Adrenal gland (tissue), 12 donors: ENCODE results near the gene SRCAP. TPM values are rescaled to one million over a fixed set of nuclear protein-coding genes. Genes with fewer than 3 reads are reported as not detected.

Experiments used
- DNase-seq, 7 donors: peaks; one replicate each; pipeline ENCODE4 v3.0.0-alpha.2; 2019 to 2020
- H3K27ac ChIP-seq, 5 donors: fragments of 200-600 bp; sonication (generic) in 4 of 5; 1 replicate in 3 of 5; 2 replicates in 2 of 5; pipeline versions ENCODE4 v1.5.1 to v1.8.0; 2016 to 2020; ENCODE audit warnings: mild to moderate bottlenecking in 1 of 5
- H3K27me3 ChIP-seq: fragments of 200-600 bp; 2 replicates; pipeline ENCODE4 v1.8.0; 2021
- H3K36me3 ChIP-seq, 2 donors: fragments of 200-600 bp; replicated peaks in 1 of 2; 1 replicate in 1 of 2; 2 replicates in 1 of 2; pipeline versions ENCODE4 v1.5.1 to v1.8.0; 2018 to 2022
- H3K4me1 ChIP-seq, 2 donors: fragments of 200-600 bp; replicated peaks in 1 of 2; 1 replicate in 1 of 2; 2 replicates in 1 of 2; pipeline versions ENCODE4 v1.5.1 to v1.8.0; 2018 to 2021
- H3K4me3 ChIP-seq, 4 donors: fragments of 200-600 bp; sonication (generic) in 3 of 4; one replicate each; pipeline ENCODE4 v1.5.1; 2016 to 2018
- H3K9me3 ChIP-seq, 3 donors: fragments of 200-600 bp; sonication (generic) in 1 of 3; replicated peaks in 1 of 3; 1 replicate in 2 of 3; 2 replicates in 1 of 3; pipeline versions ENCODE4 v1.5.1 to v1.8.0; 2016 to 2021
- POLR2A ChIP-seq, 2 donors: fragments of 450-650 bp; IDR thresholded peaks; one replicate each; pipeline ENCODE4 v1.6.1; 2017; ENCODE audit warnings: antibody characterized with exemption in 2 of 2, mild to moderate bottlenecking in 2 of 2, moderate library complexity in 1 of 2
- WGBS, 4 donors: extraction: QIAGEN DNeasy Blood & Tissue Kit in 2 of 4; methylation state at CpG; one replicate each; pipeline versions ENCODE4 v1.1.5 to v1.1.7; 2013 to 2017; 5-methylcytosine and 5-hydroxymethylcytosine counted together
- intact Hi-C, 2 donors: fragments of 100-400 bp; cut with DNase I; formaldehyde crosslinking; loops; one replicate each; pipeline versions ENCODE4 v1.14.1 to v1.15.0; 2022 to 2023
- polyA plus RNA-seq, 3 donors: library from polyadenylated mRNA; stranded (reverse); fragments of 200-250 nt in 2 of 3; fragments of 350-450 nt in 1 of 3; fragmentation: Illumina TruSeq in 1 of 3; extraction: RNeasy Lipid Tissue Mini Kit (QIAGEN cat#74804) in 1 of 3; gene quantifications; one replicate each; pipeline ENCODE4 v1.2.3, GENCODE V29; 2013 to 2014
- small RNA-seq, 2 donors: library from RNA; depleted of rRNA; stranded (forward); fragments of <200 nt; gene quantifications; one replicate each; pipeline ENCODE3, GENCODE V24; 2016
- total RNA-seq, 9 donors: library from RNA; depleted of rRNA in 4 of 9; stranded (reverse); fragments of >200 nt in 4 of 9; fragments of 120-200 nt in 1 of 9; fragmentation: NEBNext Ultra II Directional in 1 of 9; extraction: Animal tissue kit (Norgen Biotek cat#: 25700) in 1 of 9; gene quantifications; one replicate each; pipeline versions ENCODE4 v1.1.0 to v1.2.4, GENCODE V29; 2013 to 2023
- TF ChIP-seq, protein P1 (sequence below), 6 experiments: fragments of 450-650 bp in 4 of 6; fragments of 200-600 bp in 2 of 6; sonication (generic) in 1 of 6; IDR thresholded peaks; 1 replicate in 5 of 6; 2 replicates in 1 of 6; pipeline versions ENCODE4 v1.5.1 to v1.8.0; 2016 to 2021; ENCODE audit warnings: antibody characterized with exemption in 6 of 6, mild to moderate bottlenecking in 2 of 6, moderate library complexity in 1 of 6
- donor health status: healthy with polysubstance abuse.
- donor health status: Bipolar disorder and iron deficiency.
- donor health status: DM: yes; HTN: yes; CAD: no.
- donor health status: DM: no; HTN: no; CAD: no.
- donor health status: DM: no; HTN: no; CAD: no.
- donor health status: DM: yes; HTN: yes; CAD: no.

Gene SRCAP
- total and polyA plus RNA-seq, 12 donors, result 3.7 to 82.4 (median 46.6) TPM

- Histone ChIP-seq H3K27ac (peak within 1 kb of the TSS in 4 of 5 donors; percentile 80 to 91 (median 85)), H3K4me3 (peak within 1 kb of the TSS; percentile 56 to 99 (median 86)), H3K4me1 (peaks cover 11 to 15% of the 10 kb centered on the region in 2 donors), H3K36me3 (peaks cover 0 to 23% of the 10 kb centered on the region in 2 donors), H3K27me3 (no peaks in the 10 kb centered on the region), H3K9me3 (no peaks in the 10 kb centered on the region)
- intact Hi-C loops, result loop anchor here in 1 of 2 donors (10.0 kb wide), 1 partner anchor 88 kb away; no protein-coding TSS in a partner anchor
- peak; percentile 76 to 85 (median 82) for DNase-seq
- 0 to 4% (median 0%) methylated on average over 5 to 36 of the region's 37 CpGs for WGBS, 4 donors
- TF ChIP-seq, protein P1, sequence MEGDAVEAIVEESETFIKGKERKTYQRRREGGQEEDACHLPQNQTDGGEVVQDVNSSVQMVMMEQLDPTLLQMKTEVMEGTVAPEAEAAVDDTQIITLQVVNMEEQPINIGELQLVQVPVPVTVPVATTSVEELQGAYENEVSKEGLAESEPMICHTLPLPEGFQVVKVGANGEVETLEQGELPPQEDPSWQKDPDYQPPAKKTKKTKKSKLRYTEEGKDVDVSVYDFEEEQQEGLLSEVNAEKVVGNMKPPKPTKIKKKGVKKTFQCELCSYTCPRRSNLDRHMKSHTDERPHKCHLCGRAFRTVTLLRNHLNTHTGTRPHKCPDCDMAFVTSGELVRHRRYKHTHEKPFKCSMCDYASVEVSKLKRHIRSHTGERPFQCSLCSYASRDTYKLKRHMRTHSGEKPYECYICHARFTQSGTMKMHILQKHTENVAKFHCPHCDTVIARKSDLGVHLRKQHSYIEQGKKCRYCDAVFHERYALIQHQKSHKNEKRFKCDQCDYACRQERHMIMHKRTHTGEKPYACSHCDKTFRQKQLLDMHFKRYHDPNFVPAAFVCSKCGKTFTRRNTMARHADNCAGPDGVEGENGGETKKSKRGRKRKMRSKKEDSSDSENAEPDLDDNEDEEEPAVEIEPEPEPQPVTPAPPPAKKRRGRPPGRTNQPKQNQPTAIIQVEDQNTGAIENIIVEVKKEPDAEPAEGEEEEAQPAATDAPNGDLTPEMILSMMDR (IDR thresholded peaks at IDR 0.05), result peak in 2 of 6 experiments; percentile 23 to 24
- peak in 1 of 2 donors; percentile 31 for TF ChIP-seq POLR2A (IDR thresholded peaks at IDR 0.05)
Measured at GRCh38 chr16:30786936-30787612, 88.1 kb downstream of the SRCAP start, which contains the start of gene ZNF629. TSS of gene ZNF629 (minus strand) at chr16:30787205. CDS start at chr16:30784482, 2,723 bp downstream.

- 45 to 55% (median 48%) methylated on average over 10 to 11 of the region's 11 CpGs for WGBS, 4 donors
- Histone ChIP-seq H3K4me1 (peaks cover 11 to 15% of the 10 kb centered on the region in 2 donors), H3K36me3 (peaks cover 0 to 16% of the 10 kb centered on the region in 2 donors), H3K4me3 (peak overlapping the region; percentile 56 to 99 (median 86)), H3K27me3 (no peaks in the 10 kb centered on the region), H3K27ac (peak overlapping the region in 4 of 5 donors; percentile 80 to 91 (median 85)), H3K9me3 (no peaks in the 10 kb centered on the region)
- TF ChIP-seq, protein P1 (IDR thresholded peaks at IDR 0.05), result no peak
- TF ChIP-seq POLR2A (IDR thresholded peaks at IDR 0.05), result no peak
- intact Hi-C loops, result loop anchor here in 1 of 2 donors (10.0 kb wide), 1 partner anchor 87 kb away; no protein-coding TSS in a partner anchor
- DNase-seq, result no peak
Measured at GRCh38 chr16:30787613-30788378, 88.8 kb downstream of the SRCAP start.

Small RNAs within 50 kb of the gene (small RNA-seq; reads per million reads assigned to genes)
- 0 reads per million in 2 donors for gene RNU6-1043P
- 0 reads per million in 2 donors for gene RNU6-416P
- 4.3 to 11.7 reads per million in 2 donors for gene SNORA30

Other genes with a start within 250 kb of the SRCAP start
- gene ITGAL, start 226.4 kb upstream of the SRCAP start, total RNA-seq, result 10 to 100 TPM in 1 of 9 donors, 1 to 10 TPM in 7, under 1 TPM in 1; 0.72 to 14.7 (median 4.7) TPM
- gene ITGAL, start 226.4 kb upstream of the SRCAP start, polyA plus RNA-seq, result 10 to 100 TPM in 1 of 3 donors, 1 to 10 TPM in 2; 2.1 to 10.6 (median 2.6) TPM
- 10 to 100 TPM; 23.2 to 53.0 (median 30.4) TPM for gene ZNF768, start 172.6 kb upstream of the SRCAP start, total RNA-seq
- 100 to 1,000 TPM in 1 of 3 donors, 10 to 100 TPM in 1, 1 to 10 TPM in 1; 8.7 to 103 (median 55.6) TPM for gene ZNF768, start 172.6 kb upstream of the SRCAP start, polyA plus RNA-seq
- gene ZNF747, start 164.3 kb upstream of the SRCAP start, total RNA-seq, result 10 to 100 TPM in 8 of 9 donors, 1 to 10 TPM in 1; 8.6 to 19.9 (median 15.2) TPM
- 1 to 10 TPM; 7.7 to 9.3 (median 8.4) TPM for gene ZNF747, start 164.3 kb upstream of the SRCAP start, polyA plus RNA-seq
- 10 to 100 TPM in 3 of 9 donors, 1 to 10 TPM in 6; 4.9 to 15.0 (median 9.6) TPM for gene ZNF764, start 140.8 kb upstream of the SRCAP start, total RNA-seq
- 1 to 10 TPM; 3.6 to 9.7 (median 5.9) TPM for gene ZNF764, start 140.8 kb upstream of the SRCAP start, polyA plus RNA-seq
- gene ZNF688, start 127.5 kb upstream of the SRCAP start, total RNA-seq, result 10 to 100 TPM; 10.3 to 33.2 (median 17.9) TPM
- 10 to 100 TPM; 16.4 to 43.4 (median 33.9) TPM for gene ZNF688, start 127.5 kb upstream of the SRCAP start, polyA plus RNA-seq
- 10 to 100 TPM in 8 of 9 donors, 1 to 10 TPM in 1; 9.4 to 37.0 (median 14.8) TPM for gene ZNF785, start 113.5 kb upstream of the SRCAP start, total RNA-seq
- 10 to 100 TPM in 1 of 3 donors, 1 to 10 TPM in 2; 3.4 to 11.2 (median 8.9) TPM for gene ZNF785, start 113.5 kb upstream of the SRCAP start, polyA plus RNA-seq
- gene ZNF689, start 88.8 kb upstream of the SRCAP start, total RNA-seq, result 10 to 100 TPM in 4 of 9 donors, 1 to 10 TPM in 5; 6.8 to 12.9 (median 9.9) TPM
- gene ZNF689, start 88.8 kb upstream of the SRCAP start, polyA plus RNA-seq, result 1 to 10 TPM; 2.9 to 6.4 (median 3.2) TPM
- 10 to 100 TPM in 7 of 9 donors, 1 to 10 TPM in 2; 9.6 to 70.4 (median 37.6) TPM for gene PRR14, start 48.2 kb upstream of the SRCAP start, total RNA-seq
- gene PRR14, start 48.2 kb upstream of the SRCAP start, polyA plus RNA-seq, result 100 to 1,000 TPM in 2 of 3 donors, 10 to 100 TPM in 1; 29.8 to 204 (median 114) TPM
- 10 to 100 TPM; 19.6 to 84.0 (median 44.1) TPM for gene FBRS, start 40.7 kb upstream of the SRCAP start, total RNA-seq
- 100 to 1,000 TPM in 1 of 3 donors, 10 to 100 TPM in 2; 18.3 to 186 (median 82.9) TPM for gene FBRS, start 40.7 kb upstream of the SRCAP start, polyA plus RNA-seq
- 10 to 100 TPM; 25.4 to 48.3 (median 34.3) TPM for gene PHKG2, start 49.3 kb downstream of the SRCAP start, total RNA-seq
- 10 to 100 TPM; 18.7 to 82.8 (median 58.5) TPM for gene PHKG2, start 49.3 kb downstream of the SRCAP start, polyA plus RNA-seq
- 10 to 100 TPM in 3 of 9 donors, 1 to 10 TPM in 6; 2.3 to 22.1 (median 7.9) TPM for gene CFAP119, start 62.9 kb downstream of the SRCAP start, total RNA-seq
- 10 to 100 TPM in 2 of 3 donors, 1 to 10 TPM in 1; 6.3 to 37.6 (median 24.6) TPM for gene CFAP119, start 62.9 kb downstream of the SRCAP start, polyA plus RNA-seq
- gene RNF40, start 63.2 kb downstream of the SRCAP start, total RNA-seq, result 100 to 1,000 TPM in 8 of 9 donors, 10 to 100 TPM in 1; 86.9 to 164 (median 108) TPM
- 100 to 1,000 TPM; 121 to 143 (median 137) TPM for gene RNF40, start 63.2 kb downstream of the SRCAP start, polyA plus RNA-seq
- gene ZNF629, start 88.0 kb downstream of the SRCAP start, total RNA-seq, result 10 to 100 TPM; 16.6 to 27.0 (median 24.2) TPM
- gene ZNF629, start 88.0 kb downstream of the SRCAP start, polyA plus RNA-seq, result 10 to 100 TPM in 2 of 3 donors, 1 to 10 TPM in 1; 7.9 to 14.7 (median 13.6) TPM
- gene BCL7C, start 194.9 kb downstream of the SRCAP start, total RNA-seq, result 10 to 100 TPM; 18.0 to 45.3 (median 30.9) TPM
- 10 to 100 TPM in 2 of 3 donors, 1 to 10 TPM in 1; 7.7 to 88.3 (median 50.1) TPM for gene BCL7C, start 194.9 kb downstream of the SRCAP start, polyA plus RNA-seq
- 10 to 100 TPM in 4 of 9 donors, 1 to 10 TPM in 5; 2.1 to 13.9 (median 8.2) TPM for gene CTF1, start 197.4 kb downstream of the SRCAP start, total RNA-seq
- 1 to 10 TPM; 4.0 to 7.0 (median 4.7) TPM for gene CTF1, start 197.4 kb downstream of the SRCAP start, polyA plus RNA-seq
- gene FBXL19, start 224.4 kb downstream of the SRCAP start, total RNA-seq, result 10 to 100 TPM in 7 of 9 donors, 1 to 10 TPM in 2; 6.6 to 17.6 (median 12.4) TPM
- gene FBXL19, start 224.4 kb downstream of the SRCAP start, polyA plus RNA-seq, result 10 to 100 TPM in 2 of 3 donors, 1 to 10 TPM in 1; 1.6 to 74.1 (median 14.0) TPM
- 100 to 1,000 TPM in 1 of 9 donors, 10 to 100 TPM in 8; 25.6 to 101 (median 86.3) TPM for gene ORAI3, start 249.9 kb downstream of the SRCAP start, total RNA-seq
- gene ORAI3, start 249.9 kb downstream of the SRCAP start, polyA plus RNA-seq, result 10 to 100 TPM; 19.5 to 60.5 (median 45.8) TPM